ENCODE results near the gene SCARF2. TPM values are rescaled to one million over a fixed set of nuclear protein-coding genes. Genes with fewer than 3 reads are reported as not detected.
A peak's percentile ranks its signal among the peaks of the same experiment; 100 is the strongest.

The SCARF2 gene
- total and polyA plus RNA-seq, 11 donors: 1.5 to 10.1 (median 2.8) TPM

DNA sequence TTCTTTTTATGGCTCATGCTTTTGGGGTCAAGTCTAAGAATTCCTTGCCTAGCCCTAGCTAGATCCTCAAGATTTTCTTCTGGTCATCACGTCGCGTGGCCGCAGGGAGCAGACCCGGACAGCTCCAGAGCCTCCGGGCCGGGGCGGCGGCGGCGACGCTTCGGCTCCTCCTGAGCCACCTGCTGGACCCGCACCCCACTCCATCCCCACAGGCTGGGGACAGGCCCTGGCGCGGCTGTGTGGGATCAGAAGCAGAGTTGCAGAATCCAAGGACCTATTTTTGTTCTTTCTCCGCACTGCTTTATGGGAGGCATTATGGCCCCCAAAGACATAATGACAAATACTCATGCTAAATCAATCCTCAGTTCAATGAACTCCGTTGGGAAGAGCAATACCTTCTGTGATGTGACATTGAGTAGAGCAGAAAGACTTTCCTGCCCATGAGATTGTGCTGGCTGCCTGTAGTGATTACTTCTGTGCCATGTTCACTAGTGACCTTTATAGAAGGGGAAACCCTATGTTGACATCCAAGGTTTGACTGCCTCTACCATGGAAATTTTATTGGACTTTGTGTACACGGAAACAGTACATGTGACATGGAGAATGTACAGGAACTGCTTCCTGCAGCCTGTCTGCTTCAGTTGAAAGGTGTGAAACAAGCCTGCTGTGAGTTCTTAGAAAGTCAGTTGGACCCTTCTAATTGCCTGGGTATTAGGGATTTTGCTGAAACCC, 12.4 kb upstream of the SCARF2 start:
- TF ChIP-seq CTCF (IDR thresholded peaks at IDR 0.05) (no peak), POLR2A (IDR thresholded peaks at IDR 0.05) (no peak)

DNA sequence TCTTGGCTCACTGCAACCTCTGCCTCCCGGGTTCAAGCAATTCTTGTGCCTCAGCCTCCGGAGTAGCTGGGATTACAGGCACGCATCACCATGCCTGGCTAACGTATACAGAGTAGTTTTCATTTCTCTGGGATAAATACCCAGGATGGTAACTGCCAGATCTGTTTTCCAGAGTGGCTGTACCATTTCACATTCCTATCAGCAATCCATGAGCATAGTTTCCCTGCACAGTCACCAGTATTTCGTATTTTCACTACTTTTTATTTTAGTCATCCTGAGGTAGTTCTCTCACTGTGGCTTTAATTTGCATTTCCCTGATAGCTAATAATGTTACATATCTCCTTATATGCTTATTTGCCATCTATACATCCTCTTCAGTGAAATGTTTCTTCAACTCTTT, 11.0 kb upstream of the SCARF2 start:
- no peak overlapping the region for H3K27ac ChIP-seq
- TF ChIP-seq POLR2A (IDR thresholded peaks at IDR 0.05) (no peak), CTCF (IDR thresholded peaks at IDR 0.05) (no peak)
- peaks cover 0 to 49% (median 36%) of the 10 kb centered on the region in 9 donors for H3K36me3 ChIP-seq
- 96 to 97% (median 97%) methylated on average over 5 of the region's 5 CpGs for WGBS, 4 donors
- no peak for ATAC-seq
- no peaks in the 10 kb centered on the region for H3K27me3 ChIP-seq
- no peaks in the 10 kb centered on the region for H3K9me3 ChIP-seq
- intact Hi-C loops (cut with DNase I): no loop called here
- peak in 1 of 5 donors; percentile 2 for DNase-seq
- no peak overlapping the region for H3K4me3 ChIP-seq
- no peaks in the 10 kb centered on the region for H3K4me1 ChIP-seq

More for the DNA sequence above, 12.4 kb upstream of the SCARF2 start:
- peaks cover 0 to 10% (median 0%) of the 10 kb centered on the region in 12 donors for H3K4me1 ChIP-seq
- intact Hi-C loops (cut with DNase I): no loop called here
- DNase-seq (peak in 1 of 5 donors; percentile 24), ATAC-seq (no peak)
- 95 to 97% (median 96%) methylated on average over 19 of the region's 19 CpGs for WGBS, 4 donors
- H3K27me3 ChIP-seq: no peaks in the 10 kb centered on the region
- H3K4me3 ChIP-seq: no peak overlapping the region
- H3K27ac ChIP-seq: no peak overlapping the region
- H3K36me3 ChIP-seq: peaks cover 0 to 48% (median 30%) of the 10 kb centered on the region in 9 donors
- no peaks in the 10 kb centered on the region for H3K9me3 ChIP-seq

DNA sequence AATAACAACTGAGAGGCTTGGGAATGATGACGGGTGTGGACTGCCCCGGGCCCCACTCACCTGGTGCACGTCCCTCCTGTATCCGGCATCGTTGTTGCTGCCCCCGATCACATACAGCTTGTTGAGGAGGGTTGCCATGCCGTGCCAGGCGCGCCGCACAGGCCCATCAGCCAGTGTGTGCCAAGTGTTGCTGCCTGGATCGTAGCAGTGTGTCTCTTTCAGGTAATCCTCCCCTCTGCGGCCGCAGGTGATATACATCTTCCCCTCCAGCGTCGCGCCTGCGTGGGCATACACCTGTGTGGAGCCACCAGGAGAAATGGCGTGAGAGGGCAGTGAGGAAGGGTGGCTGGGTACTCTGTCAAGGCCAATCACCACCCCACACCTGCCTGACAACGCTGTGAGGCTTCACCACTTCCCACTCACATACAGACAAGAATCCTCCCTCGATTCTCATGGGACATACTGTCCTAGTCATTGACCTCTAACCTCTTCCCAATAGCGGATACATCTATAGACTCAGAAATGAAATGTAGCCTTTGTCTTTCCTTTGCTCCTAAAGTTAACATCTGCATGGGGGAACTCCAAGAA, 8.9 kb upstream of the SCARF2 start:
- ATAC-seq (no peak), DNase-seq (peak in 2 of 5 donors; percentile 12 to 30)
- Histone ChIP-seq H3K4me3 (no peak overlapping the region), H3K9me3 (no peaks in the 10 kb centered on the region), H3K27me3 (no peaks in the 10 kb centered on the region), H3K27ac (no peak overlapping the region), H3K4me1 (peaks cover 0 to 13% (median 0%) of the 10 kb centered on the region in 12 donors), H3K36me3 (peaks cover 0 to 55% (median 38%) of the 10 kb centered on the region in 9 donors)
- intact Hi-C loops (cut with DNase I): no loop called here
- TF ChIP-seq POLR2A (IDR thresholded peaks at IDR 0.05) (no peak), CTCF (IDR thresholded peaks at IDR 0.05) (no peak)
- WGBS, 4 donors: 93 to 95% (median 94%) methylated on average over 20 to 21 of the region's 21 CpGs

- peak in 1 of 5 donors; percentile 4 for DNase-seq
- Histone ChIP-seq H3K27me3 (no peaks in the 10 kb centered on the region), H3K36me3 (peaks cover 0 to 44% (median 32%) of the 10 kb centered on the region in 9 donors), H3K4me3 (no peak overlapping the region), H3K9me3 (no peaks in the 10 kb centered on the region), H3K27ac (no peak overlapping the region), H3K4me1 (peaks cover 0 to 16% (median 0%) of the 10 kb centered on the region in 12 donors)
- ATAC-seq: no peak
- TF ChIP-seq CTCF (IDR thresholded peaks at IDR 0.05): no peak
- TF ChIP-seq POLR2A (IDR thresholded peaks at IDR 0.05): no peak
- 95 to 100% (median 97%) methylated on average over 4 of the region's 4 CpGs for WGBS, 4 donors
- intact Hi-C loops (cut with DNase I): no loop called here
These were observed 6.7 kb upstream of the SCARF2 start for GRCh38 chr22:20444325-20444724.
